Astrocyte of the hippocampus (primary cell): ENCODE results near the gene BLID.

Experiments used
- DNase-seq: peaks from one replicate; pipeline ENCODE4 v3.0.0; 2011; ENCODE audit warnings: low read depth, low spot score

Gene BLID

DNA sequence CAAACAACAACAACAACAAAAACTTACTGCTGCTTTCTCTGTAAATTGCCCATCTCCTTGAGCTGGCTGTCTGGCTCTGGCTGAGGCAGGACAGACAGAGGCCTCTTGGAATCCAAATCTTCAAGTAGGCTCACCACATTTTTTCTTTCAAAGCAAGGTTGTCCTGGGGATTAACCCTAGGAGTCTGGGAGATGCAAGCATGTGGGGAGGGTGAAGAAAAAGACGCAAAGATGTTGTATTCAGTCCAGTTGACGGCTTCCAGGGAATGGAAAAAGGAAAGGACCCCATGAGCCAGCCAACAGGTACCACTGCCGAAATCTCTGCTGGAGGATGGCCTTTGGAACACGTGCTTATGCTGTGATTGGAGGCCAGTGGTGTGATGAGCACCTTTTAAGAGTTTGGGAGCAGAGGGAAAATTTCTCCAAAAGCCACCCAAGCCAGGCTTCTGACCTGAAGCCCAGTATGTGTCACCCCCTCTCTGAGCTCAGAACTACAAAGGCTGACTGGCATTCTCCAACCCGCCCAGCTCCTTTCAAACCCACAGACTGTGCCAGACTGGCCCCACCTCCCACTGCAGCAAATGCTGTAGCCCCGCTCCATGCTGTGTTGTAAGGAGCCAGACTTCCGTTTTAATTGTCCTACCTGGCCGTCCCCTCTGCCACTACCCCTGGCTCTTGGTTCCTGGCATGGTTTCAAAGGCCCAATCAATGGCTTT, 10.8 kb downstream of the BLID start:
- DNase-seq: peak; percentile 85

DNA sequence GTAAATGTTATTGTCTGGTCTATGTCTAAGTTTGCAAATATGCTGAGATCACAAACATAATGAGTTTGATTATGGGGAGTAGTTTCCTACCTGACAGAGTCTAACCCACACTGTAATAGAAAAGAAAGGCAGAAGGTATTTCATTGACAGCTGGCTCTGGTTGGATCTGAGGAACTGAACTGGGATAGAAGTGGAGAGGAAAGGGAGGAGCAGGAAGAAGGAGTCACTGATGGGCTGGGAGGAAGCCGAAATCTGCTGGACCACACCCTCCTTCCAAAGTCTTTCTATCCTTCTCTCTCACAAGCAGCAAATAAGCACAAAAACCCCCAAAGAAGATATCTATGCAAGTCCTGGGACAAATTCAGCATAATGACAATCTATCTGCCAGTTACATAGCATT, 11.7 kb downstream of the BLID start:
- no peak for DNase-seq

DNA sequence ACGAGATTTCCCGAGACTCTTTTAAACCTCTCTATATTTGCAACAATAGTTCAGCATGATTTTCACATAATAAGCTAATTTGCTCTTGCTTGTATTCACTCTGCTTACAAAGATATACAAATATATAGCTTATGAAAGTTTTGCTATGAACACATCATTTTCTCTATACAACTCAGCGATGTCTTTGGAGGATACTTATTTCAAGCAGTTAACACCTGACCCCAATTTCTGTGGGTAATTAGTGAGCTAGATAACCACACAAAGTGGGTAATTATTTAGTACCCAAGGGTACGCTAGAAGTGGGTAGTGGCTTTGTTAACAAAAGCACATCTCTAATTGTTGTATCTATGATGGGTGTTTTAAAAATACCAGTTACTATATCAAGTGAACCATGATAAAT, 12.3 kb downstream of the BLID start:
- DNase-seq: no peak

DNA sequence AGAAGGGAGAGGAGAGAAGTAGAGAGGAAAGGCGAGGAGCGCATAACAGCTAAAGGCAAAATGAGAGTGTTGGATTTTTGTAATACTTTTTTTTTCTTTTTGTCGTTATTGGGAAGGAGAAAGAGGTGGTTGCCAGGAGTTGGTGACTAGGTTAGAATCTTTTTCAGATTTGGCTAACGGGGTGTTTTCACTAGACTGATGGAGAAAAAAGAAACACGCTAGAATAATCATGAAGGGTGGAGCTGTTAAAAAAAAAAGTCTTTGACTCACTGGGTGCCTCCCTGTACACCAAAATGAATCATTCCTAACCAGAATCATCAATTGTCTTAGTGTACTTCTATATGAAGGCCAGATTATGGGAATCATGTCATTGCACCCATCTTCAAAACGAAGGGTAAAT, 12.7 kb downstream of the BLID start:
- DNase-seq: no peak

DNA sequence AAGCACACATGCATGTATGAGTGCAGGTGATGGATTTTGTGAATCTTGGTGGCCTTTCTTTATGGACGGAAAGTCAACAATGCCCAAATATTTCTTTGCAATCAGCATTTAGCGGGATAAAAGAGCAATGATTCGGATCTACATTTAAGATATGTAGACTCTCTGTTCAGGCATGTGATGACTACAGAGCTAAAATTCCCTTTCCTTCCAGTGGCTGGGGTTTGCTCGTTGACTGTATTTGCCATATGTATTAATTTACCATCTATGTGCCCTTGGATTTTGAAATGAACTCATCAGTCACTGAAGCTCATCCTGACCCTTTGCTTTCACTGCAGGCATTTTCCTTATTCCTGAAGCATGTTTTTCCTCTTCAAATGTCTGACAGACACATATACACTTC, 13.6 kb downstream of the BLID start:
- peak; percentile 49 for DNase-seq

DNA sequence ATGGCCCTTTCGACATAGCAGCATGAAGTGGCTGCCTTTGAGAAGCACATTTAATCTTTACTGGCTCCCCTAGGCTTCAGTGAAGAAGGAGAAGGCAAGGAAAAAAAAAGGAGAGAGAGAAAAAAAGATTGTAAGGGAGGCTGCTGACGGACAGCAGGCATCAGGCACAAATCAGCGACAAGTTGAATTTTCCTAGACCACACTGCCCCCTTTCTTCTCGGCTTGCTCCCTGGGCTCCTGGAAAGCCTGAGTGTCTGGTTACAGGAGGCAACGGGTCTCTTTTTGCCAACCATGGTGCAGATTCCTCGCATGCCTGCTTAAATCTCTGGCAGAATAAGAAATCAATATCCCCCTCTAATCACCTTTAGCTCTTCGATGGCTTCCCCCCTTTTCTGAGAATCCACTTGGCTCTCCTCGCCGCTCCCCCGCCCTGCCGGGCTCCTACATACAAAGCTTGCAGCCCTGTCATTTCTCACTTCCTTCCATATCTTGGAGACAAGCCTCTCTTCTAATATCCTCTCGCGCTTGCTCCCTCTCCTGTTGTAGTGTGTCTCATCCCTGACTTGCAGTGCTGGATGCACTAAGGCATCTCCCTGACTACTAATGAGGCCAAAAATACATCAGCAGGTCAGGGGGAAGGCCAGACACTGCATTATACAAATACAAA, 14.3 kb downstream of the BLID start:
- DNase-seq: peak; percentile 94

DNA sequence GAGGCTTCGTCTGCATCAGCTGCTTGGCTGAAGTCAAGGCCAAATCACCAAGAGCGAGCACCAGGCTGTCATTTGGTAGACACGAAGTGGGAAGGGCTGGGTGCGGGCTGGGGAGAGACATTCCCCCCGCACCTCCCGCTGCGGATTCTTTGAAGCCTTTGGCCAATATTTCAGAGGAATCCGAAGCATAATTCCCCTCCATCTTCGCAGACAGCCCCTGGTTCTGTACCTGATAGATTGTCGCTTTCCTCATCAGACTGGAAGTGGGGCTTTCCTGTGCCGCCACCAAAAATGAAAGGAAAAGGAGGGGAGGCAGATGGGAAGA, 15.3 kb downstream of the BLID start:
- peak; percentile 85 for DNase-seq

DNA sequence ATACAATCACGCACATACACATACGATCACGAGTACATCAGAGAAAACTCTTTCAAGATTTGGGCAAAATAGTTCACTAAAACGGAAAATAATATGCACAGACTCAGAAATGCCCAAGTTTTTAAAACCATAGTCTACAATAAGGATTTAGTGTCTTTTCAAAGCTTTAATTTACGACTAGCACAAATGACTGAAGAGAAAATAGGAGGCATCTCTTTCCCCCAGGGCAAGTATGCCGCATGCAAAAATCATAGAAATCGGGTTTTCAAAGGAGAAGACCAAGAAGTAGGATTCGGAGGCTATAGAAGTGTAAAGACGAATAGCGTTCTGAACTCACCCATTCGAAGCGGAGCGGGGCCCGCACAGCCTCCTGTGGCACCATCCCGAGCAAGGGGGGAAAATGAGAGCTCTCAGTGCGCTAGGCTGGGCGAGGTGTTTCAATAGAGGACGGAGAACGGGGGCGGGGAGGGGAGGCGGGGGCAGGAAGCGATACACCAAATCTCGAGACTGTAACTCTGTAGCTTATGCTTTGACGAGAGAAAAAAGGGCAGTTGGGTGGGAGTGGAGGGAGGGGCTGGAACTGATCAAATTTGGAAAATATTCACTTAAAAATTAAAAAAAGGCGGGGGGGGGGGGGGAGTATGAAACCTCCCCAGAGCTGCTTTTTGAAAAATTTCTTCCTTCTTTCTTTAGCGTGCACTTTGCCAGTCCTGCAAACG, 15.8 kb downstream of the BLID start:
- peak; percentile 83 for DNase-seq

DNA sequence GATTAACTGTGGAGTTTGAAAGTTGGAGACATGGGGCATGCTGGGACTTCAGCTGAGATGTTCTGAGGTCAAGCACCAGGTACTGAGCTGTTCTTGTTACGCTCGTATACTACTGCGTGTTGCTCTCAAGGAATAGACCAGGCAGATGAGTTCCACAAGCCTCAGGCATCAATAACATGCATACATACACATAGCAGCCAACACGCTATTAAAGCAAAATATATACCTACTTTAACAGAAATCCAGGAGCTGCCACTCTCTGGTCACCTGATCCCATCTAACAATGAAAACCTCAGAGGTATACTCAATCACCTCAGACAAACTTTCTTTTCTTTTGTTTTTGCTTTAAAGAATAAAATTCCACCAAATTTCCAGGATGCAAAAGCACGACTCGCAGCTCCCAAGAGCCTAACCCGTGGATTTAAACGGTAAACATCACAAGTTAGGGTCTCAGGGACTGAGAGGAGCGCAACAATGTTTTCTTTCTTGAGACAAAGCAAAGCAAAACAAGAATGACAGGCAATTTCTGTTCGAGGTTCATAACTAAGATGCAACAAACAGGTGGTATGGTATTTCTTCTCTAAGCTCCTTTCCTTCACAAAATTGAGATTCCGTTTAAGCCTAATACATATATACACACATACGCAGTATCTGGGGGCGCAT, 16.5 kb downstream of the BLID start:
- DNase-seq: peak; percentile 76

DNA sequence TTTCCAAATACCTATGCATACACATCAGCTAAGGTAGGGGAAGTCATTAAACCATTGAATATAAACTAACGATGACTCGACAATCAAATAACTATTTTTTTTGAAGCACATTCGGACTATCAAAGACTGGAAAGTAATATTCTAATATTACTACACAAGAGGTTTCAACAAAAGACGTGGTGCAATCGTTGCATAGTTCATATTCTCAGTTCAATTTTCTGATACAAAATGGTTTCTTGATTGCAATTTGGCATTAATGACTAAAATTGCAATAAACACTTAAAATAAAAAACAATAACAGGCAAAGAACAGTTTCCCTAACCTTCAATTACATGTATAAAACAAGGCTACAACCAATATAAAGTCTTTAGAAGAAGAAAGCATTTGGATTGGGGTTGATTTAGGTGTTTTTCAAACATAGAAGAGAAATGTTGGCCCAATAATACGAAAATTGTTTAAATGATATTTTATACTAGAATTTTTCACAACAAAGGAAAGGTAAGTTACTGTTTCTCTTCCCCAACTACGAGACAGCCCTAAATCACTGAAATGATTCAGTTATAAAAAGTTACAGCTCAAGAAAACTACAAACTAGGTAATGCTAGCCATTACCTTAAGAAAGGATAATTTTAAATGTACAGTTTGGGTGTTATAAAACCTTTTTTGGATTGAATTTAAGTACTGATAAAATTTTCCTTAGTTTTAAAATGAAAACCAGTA, 17.6 kb downstream of the BLID start:
- DNase-seq: peak; percentile 33

DNA sequence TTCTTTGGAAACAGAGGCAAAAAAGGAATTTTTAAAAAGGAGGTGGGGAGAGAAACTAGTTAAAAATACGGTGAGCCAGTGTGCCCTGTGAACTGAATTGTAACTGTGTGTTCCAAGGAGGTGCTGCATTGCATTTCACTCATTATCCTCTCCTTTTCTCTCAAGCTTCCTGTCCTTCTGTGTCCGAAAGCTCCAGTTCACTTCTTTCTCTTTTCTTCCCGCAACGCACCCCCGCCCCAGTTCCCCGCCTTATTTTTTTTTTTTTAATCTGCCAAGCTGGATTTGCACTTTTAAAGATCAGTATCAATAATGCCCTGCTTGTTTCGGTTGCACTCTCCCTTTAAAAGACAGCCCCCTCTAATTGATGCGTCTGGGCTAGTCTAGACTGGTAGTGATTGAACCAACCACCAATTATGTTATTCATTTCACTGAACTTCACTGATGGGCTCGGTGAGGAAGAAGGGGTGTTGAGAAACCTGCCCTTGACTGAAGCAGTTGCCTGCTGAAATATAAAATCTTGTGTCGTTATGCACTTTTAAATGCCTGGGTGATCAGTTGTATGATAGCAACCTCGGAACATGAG, 18.5 kb downstream of the BLID start:
- peak; percentile 77 for DNase-seq

DNA sequence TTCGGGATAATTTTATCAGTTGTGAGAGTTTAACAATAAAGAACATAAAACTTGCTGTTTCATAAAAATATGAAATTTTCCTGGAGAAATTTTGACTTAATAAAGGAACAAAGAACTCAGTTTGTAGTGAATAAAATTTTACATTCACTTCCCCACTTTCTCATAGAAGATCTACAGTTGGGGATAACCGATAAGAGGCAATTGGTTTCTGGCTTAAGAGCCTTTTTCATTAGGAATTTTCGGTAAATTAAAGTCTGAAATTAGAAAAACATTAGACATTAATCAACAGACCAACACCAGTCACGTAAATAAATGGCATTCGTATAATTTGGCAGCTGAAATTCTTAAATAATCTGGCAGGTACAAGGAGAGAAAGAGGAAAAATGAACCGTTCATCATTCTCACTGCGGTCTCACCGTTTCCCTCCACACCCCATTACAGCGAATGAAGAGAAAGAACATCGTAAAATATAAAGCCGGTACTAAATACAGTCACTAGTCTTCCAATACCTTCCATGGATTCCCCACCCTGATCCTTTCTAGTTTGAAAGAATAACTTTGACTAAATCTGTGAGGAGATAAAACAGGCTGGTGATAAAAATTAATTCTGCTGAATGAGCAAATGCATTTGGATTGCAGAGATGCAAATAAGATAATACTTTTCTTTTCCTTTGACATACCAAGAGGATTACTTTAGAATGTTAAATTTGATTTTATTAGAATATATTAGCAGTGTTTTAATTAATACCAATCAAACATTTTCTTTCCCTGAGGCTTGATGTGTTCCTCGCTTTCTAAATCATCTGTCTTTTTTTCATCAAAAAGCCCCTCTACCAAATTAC, 19.5 kb downstream of the BLID start:
- DNase-seq: peak; percentile 57

DNA sequence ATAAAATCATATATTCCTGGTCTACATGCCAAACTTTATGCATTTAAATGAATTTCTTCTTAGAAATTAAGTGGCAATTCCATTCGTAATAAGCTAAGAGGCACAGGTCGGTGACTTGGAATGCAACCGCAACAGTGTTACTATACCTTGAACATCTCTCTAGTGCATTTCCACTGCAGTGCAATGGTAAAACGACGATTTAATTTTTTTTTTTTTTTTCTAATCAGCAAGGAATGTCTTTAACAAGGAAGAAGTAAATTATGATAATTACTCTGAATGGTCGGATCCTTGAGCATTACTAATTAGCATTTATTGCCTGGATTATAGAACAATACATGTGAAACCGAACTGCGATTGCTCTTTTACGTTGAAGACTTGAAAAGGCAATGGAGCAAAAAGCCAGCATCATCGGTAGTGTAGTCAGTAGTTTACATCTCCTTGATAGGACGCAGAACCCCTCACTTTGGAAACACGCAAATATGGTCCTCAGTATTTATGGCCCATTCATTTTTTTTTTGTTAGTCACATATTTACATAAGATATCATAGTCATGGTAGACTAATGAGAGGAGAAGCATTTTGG, 20.2 kb downstream of the BLID start:
- peak; percentile 69 for DNase-seq

DNA sequence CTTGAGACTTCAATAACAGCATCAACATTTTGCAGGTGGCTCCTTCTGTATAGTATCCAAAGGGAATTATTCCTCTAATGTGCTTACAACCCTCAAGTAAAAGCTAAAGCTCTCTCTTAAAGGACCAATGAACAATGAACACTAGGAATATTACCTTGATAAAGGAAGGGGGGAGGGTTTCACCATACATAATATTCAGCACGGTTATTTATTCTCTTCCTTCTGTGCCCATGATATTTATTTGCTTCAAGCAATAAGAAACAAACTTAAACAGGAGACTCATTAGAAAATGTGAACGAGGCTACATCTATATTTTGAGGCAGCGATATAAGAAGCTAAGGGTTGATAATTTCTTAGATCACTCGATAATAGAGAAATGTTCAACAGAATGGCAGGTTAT, 21.2 kb downstream of the BLID start:
- DNase-seq: peak; percentile 30

DNA sequence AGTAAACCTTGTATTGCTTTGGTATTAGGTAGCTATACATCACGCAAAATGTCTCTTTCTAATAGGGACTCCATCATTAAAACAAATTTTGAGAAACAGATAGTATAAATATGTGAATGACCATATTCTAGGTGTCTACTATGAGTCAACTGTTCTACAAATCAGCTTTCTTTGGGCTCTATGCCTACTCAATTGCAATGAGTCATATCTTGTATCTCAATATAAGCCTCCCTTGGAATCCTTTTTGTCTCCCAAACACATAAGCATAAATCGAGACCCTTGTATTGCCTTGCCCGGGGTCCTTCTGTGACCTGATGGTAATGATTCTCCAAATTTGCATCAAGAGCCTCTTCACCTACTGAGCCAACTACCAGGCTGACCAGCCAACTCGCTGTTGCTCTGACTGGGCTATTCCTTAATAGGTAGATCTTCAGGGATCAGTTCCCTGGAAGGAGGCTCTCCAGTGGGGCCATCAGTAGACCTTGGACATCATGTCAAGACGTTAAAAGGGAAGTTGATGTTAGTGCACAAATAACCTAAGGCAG, 22.2 kb downstream of the BLID start:
- peak; percentile 68 for DNase-seq

DNA sequence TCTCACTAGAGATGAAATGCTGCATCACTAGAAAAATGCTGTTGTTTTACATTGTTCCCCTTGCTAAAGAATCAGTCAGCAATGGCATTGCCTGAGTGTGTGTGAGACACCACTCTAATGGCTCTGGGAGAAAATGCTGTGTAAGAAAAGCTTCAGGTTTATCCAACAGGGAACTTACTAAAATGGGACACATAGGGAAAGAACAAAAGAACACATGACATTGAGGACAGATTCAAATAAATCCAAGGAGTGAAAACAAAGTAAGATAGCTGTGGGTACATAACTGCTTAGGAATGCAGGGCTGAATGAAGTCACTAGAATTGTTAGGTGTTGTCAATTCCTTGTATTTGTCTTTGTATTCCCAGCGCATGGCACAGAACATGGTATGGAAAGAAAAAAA, 24.2 kb downstream of the BLID start:
- DNase-seq: peak; percentile 52

DNA sequence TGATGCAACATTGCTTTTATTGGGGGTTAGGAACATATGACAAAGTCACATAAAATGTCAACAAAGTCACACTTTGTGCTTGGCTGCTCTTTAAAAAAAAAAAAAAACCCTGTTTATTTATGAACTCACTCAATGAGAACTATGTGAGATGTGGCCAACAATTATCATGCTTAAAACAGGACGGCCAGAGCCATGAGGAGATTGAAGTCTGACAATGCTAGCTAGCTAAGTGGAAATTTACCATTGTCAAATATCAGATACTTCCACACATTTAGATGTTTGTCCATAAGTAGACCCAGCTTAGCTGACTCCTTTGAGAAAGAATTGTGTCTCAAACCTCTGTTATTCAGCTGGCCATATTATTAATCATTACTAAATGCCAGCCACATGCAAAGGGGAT, 26.9 kb downstream of the BLID start:
- peak; percentile 14 for DNase-seq

DNA sequence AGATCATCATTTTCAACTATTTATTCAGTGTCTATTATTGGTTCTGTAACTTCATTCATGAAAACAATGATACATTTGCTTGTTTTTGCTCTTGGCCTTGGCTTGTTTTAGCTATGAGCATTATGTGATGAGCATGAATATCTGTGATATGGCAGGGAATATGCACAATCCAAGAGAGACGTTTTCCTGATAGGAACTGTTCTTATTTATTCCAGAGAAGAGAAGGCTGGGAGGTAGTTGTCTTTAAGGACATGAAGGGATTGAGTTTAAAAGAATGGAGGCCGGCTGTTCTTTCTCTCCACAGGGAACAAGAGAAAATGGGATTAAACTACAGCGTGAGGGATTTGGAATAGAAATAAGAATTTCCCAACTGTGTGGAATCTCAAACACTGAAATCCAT, 30.3 kb downstream of the BLID start:
- peak; percentile 24 for DNase-seq

DNA sequence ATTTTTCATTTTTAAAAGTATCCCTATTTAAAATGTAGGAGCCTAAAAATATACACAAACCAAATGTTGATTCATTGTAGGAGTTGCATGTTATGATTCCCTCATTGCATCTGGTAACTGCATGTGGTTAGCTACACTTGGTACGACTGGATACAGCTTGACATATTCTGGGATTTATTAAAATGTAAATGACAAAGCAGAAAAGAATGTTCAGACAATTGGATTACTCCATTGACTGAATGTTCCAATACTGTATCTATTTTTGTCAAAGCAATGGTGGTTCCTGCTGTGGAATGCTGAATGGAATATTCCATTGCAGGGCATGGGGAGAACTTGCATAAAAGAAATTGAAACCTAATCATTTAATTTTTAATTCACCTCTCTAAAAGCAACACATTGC, 30.8 kb downstream of the BLID start:
- peak; percentile 77 for DNase-seq

DNA sequence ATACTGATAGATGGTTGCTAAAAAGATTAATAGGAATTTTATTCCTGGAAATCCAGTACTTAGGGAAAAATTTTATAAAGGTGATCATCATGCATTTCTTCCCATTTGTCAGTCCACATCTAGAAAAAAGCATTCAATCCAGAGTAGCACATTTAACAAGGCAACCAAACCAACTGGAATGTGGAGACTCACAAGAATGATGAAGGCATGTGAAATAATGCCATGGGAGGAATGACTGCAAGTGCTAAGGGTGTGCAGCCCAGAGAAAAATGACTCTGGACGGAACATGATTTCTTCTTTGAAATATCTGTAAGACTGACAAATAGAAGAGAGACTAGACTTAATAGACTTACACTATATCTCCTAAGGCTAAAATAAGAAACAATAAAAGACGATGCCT, 33.8 kb downstream of the BLID start:
- peak; percentile 63 for DNase-seq
